ENCODE measurements around the gene MCRIP2.

Gene MCRIP2

GRCh38 chr16:670485-671352 lies 29.1 kb downstream of the MCRIP2 start:
- no peaks in the 10 kb centered on the region for H3K9me3 ChIP-seq (ENCODE audit: insufficient read depth, low read depth, low read length)
- H3K27ac ChIP-seq (ENCODE audit: low read length) = no peak overlapping the region
- H3K27me3 ChIP-seq (ENCODE audit: insufficient read depth, low read length) = peaks cover 8% of the 10 kb centered on the region; the same call in 1 of the 2 replicates
- peaks cover 7% of the 10 kb centered on the region; the same call in 1 of the 2 replicates for H3K4me1 ChIP-seq (ENCODE audit: insufficient read depth, low read length)
- H3K4me3 ChIP-seq (ENCODE audit: low read length) = no peak overlapping the region
- H3K36me3 ChIP-seq (ENCODE audit: insufficient read depth, low read depth, low read length) = peaks cover 49% of the 10 kb centered on the region
- H3K9ac ChIP-seq (ENCODE audit: low read depth, low read length) = no peak overlapping the region

DNA sequence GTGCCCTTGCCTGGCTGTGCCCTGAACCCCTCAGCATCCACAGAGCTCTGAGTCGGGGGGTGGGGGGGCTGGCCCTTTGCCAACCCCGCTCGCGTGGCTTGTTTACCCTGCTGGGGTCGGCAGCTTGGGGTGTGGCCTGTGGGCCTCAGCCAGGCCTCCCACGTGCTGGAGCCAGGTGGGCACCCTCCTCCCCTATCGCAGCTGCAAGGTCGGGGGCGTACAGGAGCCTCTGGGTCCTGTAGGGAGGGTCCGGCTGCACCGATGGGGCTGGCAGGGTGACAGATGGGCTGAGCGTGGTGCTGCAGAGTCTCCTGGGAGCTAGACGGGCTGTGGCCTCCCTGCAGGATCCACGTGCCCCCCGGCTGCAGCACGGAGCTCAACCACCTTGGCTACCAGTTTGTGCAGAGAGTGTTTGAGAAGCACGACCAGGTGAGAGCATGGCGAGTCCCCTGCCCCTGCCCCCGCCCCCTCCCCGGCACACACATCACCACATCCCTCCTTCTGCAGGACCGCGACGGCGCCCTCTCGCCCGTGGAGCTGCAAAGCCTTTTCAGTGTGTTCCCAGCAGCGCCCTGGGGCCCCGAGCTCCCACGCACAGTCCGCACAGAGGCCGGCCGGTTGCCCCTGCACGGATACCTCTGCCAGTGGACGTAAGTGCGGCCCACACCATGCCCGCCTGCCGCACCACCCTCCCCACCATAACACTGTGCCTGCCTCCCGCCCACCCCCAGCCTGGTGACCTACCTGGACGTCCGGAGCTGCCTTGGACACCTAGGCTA lies 29.9 kb downstream of the MCRIP2 start:
- H3K27ac ChIP-seq (ENCODE audit: low read length) = no peak overlapping the region
- peaks cover 7% of the 10 kb centered on the region; the same call in 1 of the 2 replicates for H3K4me1 ChIP-seq (ENCODE audit: insufficient read depth, low read length)
- no peak overlapping the region for H3K4me3 ChIP-seq (ENCODE audit: low read length)
- H3K36me3 ChIP-seq (ENCODE audit: insufficient read depth, low read depth, low read length) = peaks cover 49% of the 10 kb centered on the region
- H3K27me3 ChIP-seq (ENCODE audit: insufficient read depth, low read length) = peaks cover 15% of the 10 kb centered on the region; the same call in 1 of the 2 replicates
- no peak overlapping the region for H3K9ac ChIP-seq (ENCODE audit: low read depth, low read length)
- no peaks in the 10 kb centered on the region for H3K9me3 ChIP-seq (ENCODE audit: insufficient read depth, low read depth, low read length)

GRCh38 chr16:672371-672770 lies 30.7 kb downstream of the MCRIP2 start:
- Histone ChIP-seq H3K4me3 (ENCODE audit: low read length) (no peak overlapping the region), H3K27ac (ENCODE audit: low read length) (no peak overlapping the region), H3K36me3 (ENCODE audit: insufficient read depth, low read depth, low read length) (peaks cover 49% of the 10 kb centered on the region), H3K9me3 (ENCODE audit: insufficient read depth, low read depth, low read length) (no peaks in the 10 kb centered on the region), H3K27me3 (ENCODE audit: insufficient read depth, low read length) (peaks cover 15% of the 10 kb centered on the region; the same call in 1 of the 2 replicates), H3K9ac (ENCODE audit: low read depth, low read length) (no peak overlapping the region), H3K4me1 (ENCODE audit: insufficient read depth, low read length) (peaks cover 7% of the 10 kb centered on the region; the same call in 1 of the 2 replicates)

- H3K9ac ChIP-seq (ENCODE audit: low read depth, low read length) = no peak overlapping the region
- peaks cover 3% of the 10 kb centered on the region; the same call in 1 of the 2 replicates for H3K4me1 ChIP-seq (ENCODE audit: insufficient read depth, low read length)
- H3K36me3 ChIP-seq (ENCODE audit: insufficient read depth, low read depth, low read length) = peaks cover 49% of the 10 kb centered on the region
- no peak overlapping the region for H3K4me3 ChIP-seq (ENCODE audit: low read length)
- H3K27me3 ChIP-seq (ENCODE audit: insufficient read depth, low read length) = peaks cover 15% of the 10 kb centered on the region; the same call in 1 of the 2 replicates
- no peaks in the 10 kb centered on the region for H3K9me3 ChIP-seq (ENCODE audit: insufficient read depth, low read depth, low read length)
- no peak overlapping the region for H3K27ac ChIP-seq (ENCODE audit: low read length)
These were observed 31.2 kb downstream of the MCRIP2 start for GRCh38 chr16:672851-673250.

GRCh38 chr16:673399-673991 lies 31.9 kb downstream of the MCRIP2 start:
- peaks cover 15% of the 10 kb centered on the region; the same call in 1 of the 2 replicates for H3K27me3 ChIP-seq (ENCODE audit: insufficient read depth, low read length)

DNA sequence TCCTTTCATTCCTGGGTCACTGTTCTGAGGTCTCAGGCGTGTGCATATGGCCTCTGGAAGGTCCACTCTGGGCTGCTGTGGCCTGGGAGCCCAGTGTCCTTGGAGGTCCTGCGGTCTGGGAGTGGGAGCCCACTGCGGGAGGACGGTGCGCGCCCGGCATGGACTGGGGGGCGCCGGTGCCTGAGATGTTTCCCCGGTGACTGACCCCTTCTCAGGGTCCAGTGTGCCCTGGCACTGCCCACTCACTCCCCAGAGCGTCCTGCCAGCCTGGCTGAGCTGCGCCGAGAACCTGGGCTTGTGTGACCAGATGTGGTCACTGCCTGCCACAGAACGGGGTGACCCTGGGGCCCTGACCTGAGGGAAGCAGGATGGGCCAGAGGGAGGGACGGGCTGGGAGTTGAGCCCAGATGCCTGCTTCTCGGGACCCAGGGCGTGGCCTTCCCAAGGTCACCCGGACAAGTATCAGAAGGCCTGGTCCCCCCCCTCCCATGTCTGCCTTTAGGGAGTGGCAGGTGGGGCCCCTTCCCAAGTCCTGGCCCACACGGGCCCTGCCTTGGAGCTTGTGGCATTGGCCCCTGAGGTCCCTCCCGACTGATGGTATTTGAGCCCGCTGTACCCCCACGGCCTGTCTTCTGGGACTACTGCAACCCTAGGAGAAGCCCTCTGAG lies 32.7 kb downstream of the MCRIP2 start:
- Histone ChIP-seq H3K27ac (ENCODE audit: low read length) (no peak overlapping the region), H3K4me1 (ENCODE audit: insufficient read depth, low read length) (peaks cover 3% of the 10 kb centered on the region; the same call in 1 of the 2 replicates), H3K36me3 (ENCODE audit: insufficient read depth, low read depth, low read length) (peaks cover 45% of the 10 kb centered on the region)

More at GRCh38 chr16:673399-673991, 31.9 kb downstream of the MCRIP2 start:
- Histone ChIP-seq H3K9ac (ENCODE audit: low read depth, low read length) (no peak overlapping the region), H3K36me3 (ENCODE audit: insufficient read depth, low read depth, low read length) (peaks cover 49% of the 10 kb centered on the region), H3K9me3 (ENCODE audit: insufficient read depth, low read depth, low read length) (no peaks in the 10 kb centered on the region), H3K4me1 (ENCODE audit: insufficient read depth, low read length) (peaks cover 3% of the 10 kb centered on the region; the same call in 1 of the 2 replicates), H3K27ac (ENCODE audit: low read length) (no peak overlapping the region), H3K4me3 (ENCODE audit: low read length) (no peak overlapping the region)

GRCh38 chr16:674968-675883 lies 33.6 kb downstream of the MCRIP2 start, which contains the start of gene RHBDL1:
TSS of gene RHBDL1 (plus strand) at chr16:675671. CDS start at chr16:675791, 120 bp downstream.
- peaks cover 15% of the 10 kb centered on the region; the same call in 1 of the 2 replicates for H3K27me3 ChIP-seq (ENCODE audit: insufficient read depth, low read length)
- peak within 1 kb of the TSS; percentile 69 for H3K4me3 ChIP-seq (ENCODE audit: low read length)
- no peak within 1 kb of the TSS for H3K27ac ChIP-seq (ENCODE audit: low read length)
- peaks cover 3% of the 10 kb centered on the region; the same call in 1 of the 2 replicates for H3K4me1 ChIP-seq (ENCODE audit: insufficient read depth, low read length)
- no peak within 1 kb of the TSS; the same call in 1 of the 2 replicates for H3K9ac ChIP-seq (ENCODE audit: low read depth, low read length)
- peaks cover 36% of the 10 kb centered on the region for H3K36me3 ChIP-seq (ENCODE audit: insufficient read depth, low read depth, low read length)
- H3K9me3 ChIP-seq (ENCODE audit: insufficient read depth, low read depth, low read length) = no peaks in the 10 kb centered on the region

More for the DNA sequence above, 32.7 kb downstream of the MCRIP2 start:
- peaks cover 15% of the 10 kb centered on the region; the same call in 1 of the 2 replicates for H3K27me3 ChIP-seq (ENCODE audit: insufficient read depth, low read length)
- no peaks in the 10 kb centered on the region for H3K9me3 ChIP-seq (ENCODE audit: insufficient read depth, low read depth, low read length)
- no peak overlapping the region for H3K9ac ChIP-seq (ENCODE audit: low read depth, low read length)
- peak overlapping the region; percentile 69; the same call in 1 of the 2 replicates for H3K4me3 ChIP-seq (ENCODE audit: low read length)

DNA sequence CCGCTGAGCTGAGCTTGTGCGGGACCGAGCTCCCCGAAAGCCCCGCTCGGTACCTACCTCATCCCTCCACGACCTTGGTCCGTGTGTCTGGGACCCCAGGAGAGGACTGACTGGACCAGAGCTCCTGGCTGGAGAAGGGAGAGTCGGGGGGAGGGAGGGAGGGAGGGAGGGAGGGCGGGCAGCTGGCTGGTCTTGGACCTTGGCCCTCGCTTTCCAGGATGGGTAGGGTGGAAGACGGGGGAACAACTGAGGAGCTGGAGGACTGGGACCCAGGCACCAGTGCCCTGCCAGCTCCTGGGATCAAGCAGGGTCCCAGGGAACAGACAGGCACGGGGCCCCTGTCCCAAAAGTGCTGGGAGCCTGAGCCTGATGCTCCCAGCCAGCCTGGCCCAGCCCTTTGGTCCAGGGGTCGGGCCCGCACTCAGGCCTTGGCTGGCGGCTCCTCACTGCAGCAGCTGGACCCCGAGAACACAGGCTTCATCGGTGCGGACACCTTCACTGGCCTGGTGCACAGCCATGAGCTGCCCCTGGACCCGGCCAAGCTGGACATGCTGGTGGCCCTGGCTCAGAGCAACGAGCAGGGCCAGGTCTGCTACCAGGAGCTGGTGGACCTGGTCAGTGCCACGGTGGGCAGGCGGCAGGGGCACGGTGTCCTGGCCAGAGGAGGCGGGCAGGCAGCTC lies 34.4 kb downstream of the MCRIP2 start:
- peaks cover 28% of the 10 kb centered on the region for H3K36me3 ChIP-seq (ENCODE audit: insufficient read depth, low read depth, low read length)
- H3K4me3 ChIP-seq (ENCODE audit: low read length) = peak overlapping the region; percentile 69; the same call in 1 of the 2 replicates
- peaks cover 15% of the 10 kb centered on the region; the same call in 1 of the 2 replicates for H3K27me3 ChIP-seq (ENCODE audit: insufficient read depth, low read length)
- no peak overlapping the region for H3K27ac ChIP-seq (ENCODE audit: low read length)
- no peaks in the 10 kb centered on the region for H3K9me3 ChIP-seq (ENCODE audit: insufficient read depth, low read depth, low read length)
- H3K4me1 ChIP-seq (ENCODE audit: insufficient read depth, low read length) = peaks cover 3% of the 10 kb centered on the region; the same call in 1 of the 2 replicates
- no peak overlapping the region for H3K9ac ChIP-seq (ENCODE audit: low read depth, low read length)

GRCh38 chr16:676565-676902 lies 34.9 kb downstream of the MCRIP2 start:
- Histone ChIP-seq H3K27me3 (ENCODE audit: insufficient read depth, low read length) (peaks cover 15% of the 10 kb centered on the region; the same call in 1 of the 2 replicates), H3K4me3 (ENCODE audit: low read length) (no peak overlapping the region), H3K4me1 (ENCODE audit: insufficient read depth, low read length) (peaks cover 3% of the 10 kb centered on the region; the same call in 1 of the 2 replicates), H3K27ac (ENCODE audit: low read length) (no peak overlapping the region), H3K9me3 (ENCODE audit: insufficient read depth, low read depth, low read length) (no peaks in the 10 kb centered on the region), H3K9ac (ENCODE audit: low read depth, low read length) (no peak overlapping the region), H3K36me3 (ENCODE audit: insufficient read depth, low read depth, low read length) (peaks cover 25% of the 10 kb centered on the region)
